Mesothelial cell of epicardium (in vitro differentiated cells): ENCODE results near the gene KCNQ1OT1. TPM values are rescaled to one million over a fixed set of nuclear protein-coding genes. Genes with fewer than 3 reads are reported as not detected.

Source experiments
- DNase-seq, 2 experiments: peaks; one replicate each; pipeline ENCODE4 v3.0.0; 2021; ENCODE audit warnings: low spot score in 2 of 2; ENCODE audit not compliant: unreplicated experiment in 2 of 2
- H3K27ac Mint-ChIP-seq: 2 replicates; pipeline ENCODE4 v1.8.0; 2021; ENCODE audit warnings: mixed read lengths
- H3K27me3 Mint-ChIP-seq: 2 replicates; pipeline ENCODE4 v1.8.0; 2021; ENCODE audit warnings: low read depth, mixed read lengths
- H3K36me3 Mint-ChIP-seq: 2 replicates; pipeline ENCODE4 v1.8.0; 2021; ENCODE audit warnings: mixed read lengths
- H3K4me1 Mint-ChIP-seq: 2 replicates; pipeline ENCODE4 v1.8.0; 2021; ENCODE audit warnings: mixed read lengths
- H3K4me3 Mint-ChIP-seq: 2 replicates; pipeline ENCODE4 v1.8.0; 2021; ENCODE audit warnings: mild to moderate bottlenecking, moderate library complexity, mixed read lengths
- H3K9me3 Mint-ChIP-seq: 2 replicates; pipeline ENCODE4 v1.8.0; 2021; ENCODE audit warnings: mixed read lengths
- CTCF ChIP-seq: fragments of 200-600 bp; sonication (generic); IDR thresholded peaks from one replicate; pipeline ENCODE4 v1.5.0; 2021; ENCODE audit warnings: antibody characterized with exemption; ENCODE audit not compliant: unreplicated experiment
- total RNA-seq: library from RNA; stranded (reverse); gene quantifications from 3 replicates; pipeline ENCODE4 v1.2.1, GENCODE V29; 2021

KCNQ1OT1 gene
- total RNA-seq, 1 donor from 2014 or later, result 35.1 TPM

GRCh38 chr11:2590965-2591754, 108.6 kb downstream of the KCNQ1OT1 start:
- Mint-ChIP-seq H3K4me1 (peaks cover 2% of the 10 kb centered on the region), H3K9me3 (peaks cover 21% of the 10 kb centered on the region), H3K4me3 (no peak overlapping the region), H3K27ac (no peak overlapping the region), H3K27me3 (peaks cover 8% of the 10 kb centered on the region), H3K36me3 (peaks cover 5% of the 10 kb centered on the region)
- peak in 1 of 2 experiments; percentile 12 for DNase-seq
- TF ChIP-seq CTCF, result no peak

- Mint-ChIP-seq H3K4me3 (no peak overlapping the region), H3K27me3 (peaks cover 10% of the 10 kb centered on the region), H3K27ac (no peak overlapping the region), H3K9me3 (peaks cover 15% of the 10 kb centered on the region), H3K36me3 (peaks cover 5% of the 10 kb centered on the region), H3K4me1 (peaks cover 2% of the 10 kb centered on the region)
- DNase-seq, result peak in 1 of 2 experiments; percentile 33
- no peak for TF ChIP-seq CTCF
These were observed 109.4 kb downstream of the KCNQ1OT1 start for GRCh38 chr11:2590131-2590964.

- Mint-ChIP-seq H3K4me3 (no peak overlapping the region), H3K9me3 (peaks cover 8% of the 10 kb centered on the region), H3K27ac (no peak overlapping the region), H3K36me3 (peaks cover 5% of the 10 kb centered on the region), H3K27me3 (peaks cover 10% of the 10 kb centered on the region), H3K4me1 (peaks cover 2% of the 10 kb centered on the region)
- no peak for TF ChIP-seq CTCF
- DNase-seq, result peak in 1 of 2 experiments; percentile 29
These were observed 110.3 kb downstream of the KCNQ1OT1 start for GRCh38 chr11:2589538-2589934.

GRCh38 chr11:2588809-2589537, 110.8 kb downstream of the KCNQ1OT1 start:
- peak in 1 of 2 experiments; percentile 33 for DNase-seq
- Mint-ChIP-seq H3K4me1 (peaks cover 2% of the 10 kb centered on the region), H3K9me3 (peaks cover 2% of the 10 kb centered on the region), H3K27ac (no peak overlapping the region), H3K27me3 (peaks cover 10% of the 10 kb centered on the region), H3K4me3 (no peak overlapping the region), H3K36me3 (peaks cover 4% of the 10 kb centered on the region)
- no peak for TF ChIP-seq CTCF

GRCh38 chr11:2587976-2588748, 111.6 kb downstream of the KCNQ1OT1 start:
- no peaks in the 10 kb centered on the region for H3K36me3 Mint-ChIP-seq
- H3K4me3 Mint-ChIP-seq, result no peak overlapping the region
- H3K4me1 Mint-ChIP-seq, result peaks cover 2% of the 10 kb centered on the region
- no peak for TF ChIP-seq CTCF
- H3K9me3 Mint-ChIP-seq, result no peaks in the 10 kb centered on the region
- no peak for DNase-seq
- no peak overlapping the region for H3K27ac Mint-ChIP-seq
- H3K27me3 Mint-ChIP-seq, result peaks cover 10% of the 10 kb centered on the region
